ENCODE data around the gene SLC16A12.
A peak's percentile ranks its signal among the peaks of the same experiment; 100 is the strongest.

Gene SLC16A12

GRCh38 chr10:89479771-89480446 is 55.5 kb downstream of the SLC16A12 start:
- Mint-ChIP-seq H3K27me3 (peaks cover 2% of the 10 kb centered on the region), H3K4me1 (peaks cover 14% of the 10 kb centered on the region), H3K4me3 (no peak overlapping the region), H3K9me3 (no peaks in the 10 kb centered on the region), H3K27ac (no peak overlapping the region), H3K36me3 (no peaks in the 10 kb centered on the region)
- ATAC-seq (ENCODE audit: low read depth) (no peak), DNase-seq (ENCODE audit: low spot score in 2 of 2) (no peak)

DNA sequence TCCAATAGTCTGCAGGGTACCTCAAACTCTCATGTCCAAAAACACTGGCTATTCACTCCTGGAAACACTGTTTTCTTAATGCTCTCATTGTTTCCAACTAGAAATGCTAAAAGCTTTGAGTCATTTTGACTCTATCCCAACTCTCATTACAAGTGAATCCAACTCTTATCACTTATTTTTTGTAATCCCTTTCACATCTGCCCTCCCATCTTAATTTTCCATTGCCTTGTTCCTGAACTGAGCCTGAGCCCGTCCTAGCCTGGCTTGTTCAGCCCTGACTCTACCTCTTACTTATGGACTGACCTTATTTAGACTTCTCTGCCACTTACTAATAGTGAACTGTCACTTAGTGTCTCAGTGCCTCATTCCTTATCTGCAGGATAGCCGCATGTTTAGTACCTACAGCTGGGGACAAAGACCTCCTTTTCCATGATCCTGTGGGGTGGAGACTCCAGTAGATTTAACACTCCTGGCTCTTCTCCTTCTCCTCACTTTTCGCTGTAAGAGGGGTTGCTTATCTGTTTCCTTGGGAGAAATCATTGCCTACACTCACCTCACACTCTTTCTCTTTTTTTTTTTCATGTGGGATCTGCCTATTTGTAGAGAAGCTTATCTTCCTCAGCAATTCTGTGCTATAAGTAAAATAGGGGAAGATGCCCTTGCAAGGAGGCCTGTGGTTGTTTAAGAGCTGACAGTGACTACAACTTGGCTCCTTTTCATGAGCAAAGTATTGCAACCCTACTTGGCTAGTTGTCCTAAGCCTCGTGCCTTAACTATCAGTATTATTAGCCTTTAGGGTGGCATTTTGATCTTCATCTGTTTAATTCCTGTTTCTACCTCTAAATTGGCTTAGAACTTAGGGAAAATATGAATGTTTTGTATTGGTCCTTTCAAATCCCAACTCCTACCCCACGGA is 56.4 kb downstream of the SLC16A12 start:
- no peak overlapping the region for H3K27ac Mint-ChIP-seq
- H3K4me1 Mint-ChIP-seq, result peaks cover 14% of the 10 kb centered on the region
- DNase-seq (ENCODE audit: low spot score in 2 of 2), result no peak
- no peaks in the 10 kb centered on the region for H3K36me3 Mint-ChIP-seq
- ATAC-seq (ENCODE audit: low read depth), result peak; percentile 12
- peaks cover 4% of the 10 kb centered on the region for H3K27me3 Mint-ChIP-seq
- no peak overlapping the region for H3K4me3 Mint-ChIP-seq
- no peaks in the 10 kb centered on the region for H3K9me3 Mint-ChIP-seq

DNA sequence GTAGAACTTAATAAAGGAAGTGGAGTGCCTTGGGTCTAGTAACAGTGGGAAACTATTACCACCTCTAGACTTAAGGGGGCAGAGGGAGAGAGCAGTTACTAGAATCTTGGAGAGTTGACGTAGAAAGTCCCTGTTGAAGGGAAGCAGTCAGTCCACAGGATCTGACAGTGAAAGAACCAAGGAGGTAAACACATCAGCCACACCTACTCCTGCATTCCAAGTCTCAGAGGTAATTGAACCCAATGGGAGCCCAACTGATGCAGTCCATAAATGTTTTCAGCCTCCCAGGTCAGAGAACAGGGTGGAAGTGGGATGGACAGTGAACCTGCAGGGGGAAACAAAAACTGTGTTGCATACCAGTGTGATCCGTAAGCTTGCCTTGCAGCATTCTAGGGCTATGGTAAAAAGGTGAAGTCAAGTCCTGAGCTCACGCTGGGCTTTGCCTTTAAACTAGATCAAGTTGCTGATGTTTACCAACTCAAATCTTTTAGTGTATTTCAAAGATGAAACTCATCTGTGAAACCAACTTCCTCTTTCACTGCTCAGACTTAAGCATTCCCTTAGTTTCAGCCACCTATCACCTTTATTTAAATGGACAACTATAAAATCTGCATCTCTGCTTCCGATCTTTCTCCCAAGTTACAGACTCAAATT is 57.2 kb downstream of the SLC16A12 start:
- peak in 1 of 2 donors; percentile 2 for DNase-seq (ENCODE audit: low spot score in 2 of 2)
- H3K4me3 Mint-ChIP-seq, result no peak overlapping the region
- H3K27me3 Mint-ChIP-seq, result peaks cover 5% of the 10 kb centered on the region

DNA sequence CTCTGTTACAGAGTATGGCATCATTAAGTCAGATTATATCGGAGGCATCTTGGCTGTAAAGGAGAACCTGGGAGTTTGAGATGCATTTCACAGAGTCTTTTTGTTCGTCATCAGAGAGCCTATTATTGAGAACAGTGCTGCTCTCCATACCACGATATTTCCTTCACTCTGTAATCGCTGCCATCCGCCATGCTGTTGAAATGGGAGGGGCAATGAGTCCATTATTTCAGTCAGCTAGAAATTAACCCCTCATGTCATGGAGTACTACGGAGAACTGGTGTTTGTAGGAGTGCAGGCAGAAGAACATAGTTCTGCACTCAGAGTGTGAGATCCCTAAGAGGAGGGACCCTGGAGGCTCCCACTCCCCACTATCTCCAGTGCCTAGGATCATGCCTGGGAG is 59.2 kb downstream of the SLC16A12 start:
- no peak overlapping the region for H3K4me3 Mint-ChIP-seq

More for the DNA sequence above, 57.2 kb downstream of the SLC16A12 start:
- ATAC-seq (ENCODE audit: low read depth), result peak; percentile 85
- no peaks in the 10 kb centered on the region for H3K36me3 Mint-ChIP-seq
- H3K9me3 Mint-ChIP-seq, result no peaks in the 10 kb centered on the region
- H3K4me1 Mint-ChIP-seq, result peaks cover 14% of the 10 kb centered on the region
- H3K27ac Mint-ChIP-seq, result no peak overlapping the region

GRCh38 chr10:89475591-89475998 is 59.8 kb downstream of the SLC16A12 start:
- Mint-ChIP-seq H3K4me3 (no peak overlapping the region), H3K4me1 (peaks cover 17% of the 10 kb centered on the region), H3K36me3 (no peaks in the 10 kb centered on the region), H3K27ac (no peak overlapping the region), H3K9me3 (no peaks in the 10 kb centered on the region), H3K27me3 (peaks cover 3% of the 10 kb centered on the region)
- ATAC-seq (ENCODE audit: low read depth) (no peak), DNase-seq (ENCODE audit: low spot score in 2 of 2) (no peak)

More for the DNA sequence above, 59.2 kb downstream of the SLC16A12 start:
- Mint-ChIP-seq H3K4me1 (peaks cover 14% of the 10 kb centered on the region), H3K27ac (no peak overlapping the region), H3K36me3 (no peaks in the 10 kb centered on the region), H3K9me3 (no peaks in the 10 kb centered on the region), H3K27me3 (peaks cover 3% of the 10 kb centered on the region)
- ATAC-seq (ENCODE audit: low read depth), result no peak
- no peak for DNase-seq (ENCODE audit: low spot score in 2 of 2)

DNA sequence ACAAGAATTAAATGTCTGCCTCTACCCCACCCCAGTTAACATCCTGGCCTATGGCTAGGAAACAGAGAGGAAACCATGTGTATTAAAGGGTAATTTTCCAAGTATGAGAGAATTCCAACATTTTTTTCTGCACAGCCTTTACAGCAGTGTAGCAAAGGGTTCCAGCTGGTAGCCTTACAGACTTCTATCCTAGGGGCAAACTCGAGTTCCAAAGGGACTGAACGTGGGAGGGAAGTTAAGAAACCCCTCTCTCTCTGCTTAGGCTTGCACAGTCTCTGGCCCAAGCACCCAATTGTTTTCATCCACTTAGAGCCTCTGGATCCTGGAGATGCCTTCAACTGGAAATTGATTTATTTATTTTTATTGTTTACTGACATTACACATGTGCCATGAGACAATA is 60.3 kb downstream of the SLC16A12 start:
- H3K27me3 Mint-ChIP-seq, result peaks cover 3% of the 10 kb centered on the region
- no peak overlapping the region for H3K4me3 Mint-ChIP-seq
- DNase-seq (ENCODE audit: low spot score in 2 of 2) (no peak), ATAC-seq (ENCODE audit: low read depth) (no peak)
- H3K36me3 Mint-ChIP-seq, result no peaks in the 10 kb centered on the region
- no peak overlapping the region for H3K27ac Mint-ChIP-seq
- no peaks in the 10 kb centered on the region for H3K9me3 Mint-ChIP-seq
- peaks cover 17% of the 10 kb centered on the region for H3K4me1 Mint-ChIP-seq

GRCh38 chr10:89474452-89474851 is 60.9 kb downstream of the SLC16A12 start:
- ATAC-seq (ENCODE audit: low read depth) (no peak), DNase-seq (ENCODE audit: low spot score in 2 of 2) (no peak)
- no peak overlapping the region for H3K4me3 Mint-ChIP-seq
- no peak overlapping the region for H3K27ac Mint-ChIP-seq
- H3K4me1 Mint-ChIP-seq, result peaks cover 17% of the 10 kb centered on the region
- no peaks in the 10 kb centered on the region for H3K36me3 Mint-ChIP-seq
- H3K27me3 Mint-ChIP-seq, result peaks cover 3% of the 10 kb centered on the region
- no peaks in the 10 kb centered on the region for H3K9me3 Mint-ChIP-seq

- H3K9me3 Mint-ChIP-seq, result no peaks in the 10 kb centered on the region
- H3K27me3 Mint-ChIP-seq, result peaks cover 3% of the 10 kb centered on the region
- no peak overlapping the region for H3K27ac Mint-ChIP-seq
- no peak overlapping the region for H3K4me3 Mint-ChIP-seq
- DNase-seq (ENCODE audit: low spot score in 2 of 2) (no peak), ATAC-seq (ENCODE audit: low read depth) (no peak)
- no peaks in the 10 kb centered on the region for H3K36me3 Mint-ChIP-seq
- peaks cover 5% of the 10 kb centered on the region for H3K4me1 Mint-ChIP-seq
Measured at GRCh38 chr10:89471110-89471809, 64.1 kb downstream of the SLC16A12 start.

- H3K27ac Mint-ChIP-seq, result no peak overlapping the region
- no peaks in the 10 kb centered on the region for H3K9me3 Mint-ChIP-seq
- ATAC-seq (ENCODE audit: low read depth), result no peak
- DNase-seq (ENCODE audit: low spot score in 2 of 2), result no peak
- H3K4me1 Mint-ChIP-seq, result peaks cover 5% of the 10 kb centered on the region
- peaks cover 3% of the 10 kb centered on the region for H3K27me3 Mint-ChIP-seq
- no peaks in the 10 kb centered on the region for H3K36me3 Mint-ChIP-seq
- H3K4me3 Mint-ChIP-seq, result no peak overlapping the region
Measured at GRCh38 chr10:89470628-89471027, 64.8 kb downstream of the SLC16A12 start.

GRCh38 chr10:89469517-89469916 is 65.9 kb downstream of the SLC16A12 start:
- DNase-seq (ENCODE audit: low spot score in 2 of 2) (no peak), ATAC-seq (ENCODE audit: low read depth) (no peak)
- H3K9me3 Mint-ChIP-seq, result no peaks in the 10 kb centered on the region
- peaks cover 3% of the 10 kb centered on the region for H3K27me3 Mint-ChIP-seq
- H3K4me1 Mint-ChIP-seq, result peaks cover 5% of the 10 kb centered on the region
- H3K27ac Mint-ChIP-seq, result no peak overlapping the region
- H3K36me3 Mint-ChIP-seq, result no peaks in the 10 kb centered on the region
- H3K4me3 Mint-ChIP-seq, result no peak overlapping the region

DNA sequence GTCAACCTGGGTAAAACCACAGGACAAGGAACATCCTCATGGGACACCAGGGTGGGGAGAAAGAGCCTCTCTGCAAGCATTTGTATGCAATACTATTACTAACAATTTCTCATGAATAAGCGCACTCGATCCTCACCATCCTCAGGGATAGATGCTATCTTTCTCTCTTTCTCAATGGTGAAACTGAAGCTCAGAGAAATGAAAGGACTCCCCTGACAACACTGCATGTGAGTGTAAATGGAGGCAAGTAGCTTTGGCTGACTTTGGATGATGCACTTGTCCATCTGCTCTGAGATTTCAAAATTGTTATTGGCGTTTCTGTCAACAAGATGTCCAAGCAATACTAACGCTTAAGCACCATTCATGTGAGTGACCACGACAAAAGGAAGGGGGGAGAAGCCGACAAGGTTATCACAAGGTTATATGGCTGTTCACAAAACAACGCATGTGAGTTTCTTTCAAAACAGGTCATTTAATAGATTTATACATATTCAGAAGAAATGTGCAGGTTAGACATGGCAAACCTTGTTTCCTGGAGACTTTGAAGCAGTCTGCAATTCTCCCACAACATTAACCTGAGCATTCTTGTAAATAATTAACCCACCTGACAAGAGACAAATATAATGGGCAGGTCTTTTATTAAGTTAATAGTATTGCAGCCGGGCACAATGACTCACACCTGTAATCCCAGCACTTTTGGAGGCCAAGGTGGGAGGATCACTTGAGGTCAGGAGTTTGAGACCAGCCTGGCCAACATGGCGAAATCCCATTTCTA is 67.0 kb downstream of the SLC16A12 start:
- no peak for ATAC-seq (ENCODE audit: low read depth)
- no peak for DNase-seq (ENCODE audit: low spot score in 2 of 2)
- peaks cover 5% of the 10 kb centered on the region for H3K4me1 Mint-ChIP-seq
- H3K36me3 Mint-ChIP-seq, result no peaks in the 10 kb centered on the region
- no peaks in the 10 kb centered on the region for H3K9me3 Mint-ChIP-seq
- no peak overlapping the region for H3K27ac Mint-ChIP-seq
- no peak overlapping the region for H3K4me3 Mint-ChIP-seq
- H3K27me3 Mint-ChIP-seq, result no peaks in the 10 kb centered on the region

GRCh38 chr10:89466599-89467035 is 68.8 kb downstream of the SLC16A12 start:
- no peak overlapping the region for H3K4me3 Mint-ChIP-seq
- peaks cover 3% of the 10 kb centered on the region for H3K27me3 Mint-ChIP-seq
- peaks cover 5% of the 10 kb centered on the region for H3K4me1 Mint-ChIP-seq
- no peaks in the 10 kb centered on the region for H3K9me3 Mint-ChIP-seq
- ATAC-seq (ENCODE audit: low read depth) (peak; percentile 96), DNase-seq (ENCODE audit: low spot score in 2 of 2) (no peak)
- no peaks in the 10 kb centered on the region for H3K36me3 Mint-ChIP-seq
- H3K27ac Mint-ChIP-seq, result no peak overlapping the region

DNA sequence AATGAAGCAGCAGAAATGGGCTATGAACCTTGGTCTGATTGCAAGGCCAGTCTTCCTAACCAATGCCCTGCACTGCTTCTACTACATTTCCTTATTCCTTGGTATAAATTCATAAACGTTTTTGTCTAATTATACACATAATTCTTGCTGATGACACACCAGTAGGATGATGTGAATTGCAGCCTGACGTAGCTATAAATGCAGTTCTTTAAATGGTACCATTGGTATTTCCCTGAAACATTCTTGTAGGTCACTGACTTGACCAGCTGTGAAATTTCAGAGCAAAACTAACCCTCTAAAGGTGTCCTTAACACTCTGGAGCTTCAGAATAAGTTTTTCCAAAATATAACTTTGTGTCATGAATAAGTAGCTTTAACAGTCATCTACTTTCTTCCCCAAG is 70.2 kb downstream of the SLC16A12 start:
- ATAC-seq (ENCODE audit: low read depth) (no peak), DNase-seq (ENCODE audit: low spot score in 2 of 2) (no peak)
- Mint-ChIP-seq H3K4me1 (peaks cover 2% of the 10 kb centered on the region), H3K27ac (no peak overlapping the region), H3K4me3 (no peak overlapping the region), H3K9me3 (no peaks in the 10 kb centered on the region), H3K27me3 (peaks cover 3% of the 10 kb centered on the region), H3K36me3 (no peaks in the 10 kb centered on the region)
